ENCODE results near the gene NOL12.
"Not testable (repeated sequence)": the region's sequence is repeated elsewhere in the genome, so short reads cannot be mapped to it uniquely, and the experiment has no call there.

NOL12 gene, protein sequence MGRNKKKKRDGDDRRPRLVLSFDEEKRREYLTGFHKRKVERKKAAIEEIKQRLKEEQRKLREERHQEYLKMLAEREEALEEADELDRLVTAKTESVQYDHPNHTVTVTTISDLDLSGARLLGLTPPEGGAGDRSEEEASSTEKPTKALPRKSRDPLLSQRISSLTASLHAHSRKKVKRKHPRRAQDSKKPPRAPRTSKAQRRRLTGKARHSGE

GRCh38 chr22:37686002-37686982 lies at the start of gene NOL12:
Gene NOL12, plus strand, starts transcription at chr22:37686343. Its CDS starts 50 bp downstream, at chr22:37686393.
- peak; percentile 81 for DNase-seq (ENCODE audit: low spot score)

GRCh38 chr22:37636949-37637273 lies 49.2 kb upstream of the NOL12 start:
- no peak for DNase-seq (ENCODE audit: low spot score)

DNA sequence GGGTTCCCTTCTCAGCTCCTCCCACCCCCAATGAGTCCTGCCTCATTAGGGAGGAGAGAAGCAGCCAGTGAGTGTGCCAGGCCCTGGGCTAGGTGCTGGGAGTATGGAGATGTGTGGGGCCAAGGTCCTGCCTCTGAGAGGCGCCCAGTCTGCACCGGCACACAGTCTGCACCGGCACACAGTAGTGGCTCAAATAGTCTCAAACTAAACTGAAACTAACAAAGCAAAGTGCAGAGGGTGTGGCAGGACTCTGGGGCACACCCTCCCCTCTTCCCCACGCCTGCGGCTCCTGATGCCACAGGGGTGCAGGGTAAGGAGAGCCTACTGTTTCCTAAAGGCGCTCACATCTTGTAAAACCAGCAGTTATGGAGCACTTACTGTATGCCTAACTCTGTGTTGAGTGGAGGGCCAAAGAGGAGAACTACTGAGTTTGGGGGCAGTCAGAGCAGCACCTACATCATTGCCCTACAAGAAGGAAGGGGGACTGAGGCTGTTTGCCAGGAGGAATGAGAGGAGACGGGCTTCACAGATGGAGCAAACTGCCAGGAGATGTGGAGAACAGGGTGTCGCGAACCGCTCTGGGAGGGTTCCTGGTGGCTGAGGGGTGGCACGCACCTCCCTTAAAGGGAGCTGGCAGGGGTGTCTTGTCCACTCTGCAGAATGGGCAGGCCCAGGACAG lies 47.6 kb upstream of the NOL12 start:
- no peak for DNase-seq (ENCODE audit: low spot score)

DNA sequence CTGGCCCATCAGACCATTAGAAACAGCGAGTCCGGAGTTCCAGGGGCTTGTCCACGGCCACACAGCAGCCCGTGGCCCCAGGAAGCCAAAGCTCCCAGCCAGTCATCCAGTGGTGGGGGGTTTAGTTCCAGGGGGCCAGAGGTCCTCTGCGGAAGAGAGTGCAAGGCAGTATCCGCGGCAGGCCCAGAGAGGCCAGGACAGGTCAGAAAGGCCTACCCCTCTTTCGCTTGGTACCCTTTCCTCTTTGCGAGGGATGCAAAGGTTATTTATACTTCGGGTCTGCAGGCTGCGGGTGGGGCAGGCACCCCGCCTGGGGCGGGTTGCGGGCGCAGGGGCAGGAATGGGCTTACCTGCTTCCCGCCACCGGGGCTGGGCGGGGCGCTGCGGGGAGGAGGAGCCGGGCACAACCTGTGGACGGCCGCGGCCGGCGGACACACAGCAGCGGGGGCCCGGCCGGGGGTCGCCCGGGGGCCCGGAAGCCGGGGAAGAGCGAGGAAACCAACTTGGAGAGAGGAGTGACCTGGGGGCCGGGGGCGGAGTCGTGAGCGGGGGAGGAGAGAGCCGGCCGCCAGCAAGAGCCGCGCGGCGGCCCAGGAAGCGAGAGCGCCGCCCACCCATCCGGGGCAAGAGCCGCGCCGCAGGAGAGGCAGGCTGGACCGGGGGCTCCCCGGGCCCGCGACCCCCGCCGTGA lies 46.9 kb upstream of the NOL12 start, which contains the start of gene SH3BP1:
Gene SH3BP1 (plus strand): TSS at position 600 of the 691 bp plus-strand sequence. CDS start 119 bp downstream, outside the sequence.
- peak; percentile 71 for DNase-seq (ENCODE audit: low spot score)

GRCh38 chr22:37639771-37640590 lies 46.2 kb upstream of the NOL12 start:
- DNase-seq (ENCODE audit: low spot score) = no peak

DNA sequence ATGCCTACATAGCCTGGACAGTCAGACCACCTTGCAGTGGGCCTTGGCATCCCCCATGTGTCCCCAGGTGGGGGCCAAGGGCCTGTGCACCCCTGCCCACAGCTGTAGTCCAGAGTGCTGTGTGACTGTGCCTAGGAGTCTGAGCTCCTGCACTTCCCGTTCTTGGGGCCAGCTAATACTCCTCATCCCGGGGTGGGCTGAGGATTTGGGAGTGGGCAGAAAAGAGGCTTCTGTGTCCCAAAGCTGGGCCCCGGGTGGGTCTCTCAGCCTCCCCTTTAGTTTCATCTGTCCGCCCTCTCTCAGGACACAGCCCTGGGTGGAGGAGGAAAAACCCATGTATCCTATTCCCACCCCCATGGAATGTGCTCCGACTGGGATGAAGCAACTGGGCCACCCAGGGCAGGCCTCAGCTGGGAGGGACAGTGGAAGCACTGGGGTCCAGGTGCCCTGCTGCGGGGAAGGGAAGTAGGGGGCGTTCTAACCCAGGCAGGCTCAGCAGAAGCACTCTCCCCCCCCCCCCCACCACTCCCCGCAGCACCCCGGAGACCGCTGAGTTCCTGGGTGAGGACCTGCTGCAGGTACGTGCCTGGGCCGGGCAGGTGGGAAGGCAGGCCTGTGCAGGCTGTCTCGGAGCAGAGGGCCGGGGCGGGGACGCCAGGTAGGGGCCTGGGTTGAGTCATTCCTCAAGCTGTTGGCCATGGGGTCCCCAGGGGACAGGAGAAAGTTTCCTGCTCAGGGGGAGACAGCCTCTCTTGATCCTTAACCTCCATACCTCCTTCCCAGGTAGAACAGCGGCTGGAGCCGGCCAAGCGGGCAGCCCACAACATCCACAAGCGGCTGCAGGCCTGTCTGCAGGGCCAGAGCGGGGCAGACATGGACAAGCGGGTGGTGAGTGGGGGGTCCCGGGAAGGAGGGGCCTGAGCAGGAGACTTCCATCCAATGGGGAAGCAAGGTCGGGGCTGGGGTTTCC lies 45.3 kb upstream of the NOL12 start:
- DNase-seq (ENCODE audit: low spot score) = no peak

- DNase-seq (ENCODE audit: low spot score) = no peak
Measured at GRCh38 chr22:37641561-37641949, 44.6 kb upstream of the NOL12 start.

DNA sequence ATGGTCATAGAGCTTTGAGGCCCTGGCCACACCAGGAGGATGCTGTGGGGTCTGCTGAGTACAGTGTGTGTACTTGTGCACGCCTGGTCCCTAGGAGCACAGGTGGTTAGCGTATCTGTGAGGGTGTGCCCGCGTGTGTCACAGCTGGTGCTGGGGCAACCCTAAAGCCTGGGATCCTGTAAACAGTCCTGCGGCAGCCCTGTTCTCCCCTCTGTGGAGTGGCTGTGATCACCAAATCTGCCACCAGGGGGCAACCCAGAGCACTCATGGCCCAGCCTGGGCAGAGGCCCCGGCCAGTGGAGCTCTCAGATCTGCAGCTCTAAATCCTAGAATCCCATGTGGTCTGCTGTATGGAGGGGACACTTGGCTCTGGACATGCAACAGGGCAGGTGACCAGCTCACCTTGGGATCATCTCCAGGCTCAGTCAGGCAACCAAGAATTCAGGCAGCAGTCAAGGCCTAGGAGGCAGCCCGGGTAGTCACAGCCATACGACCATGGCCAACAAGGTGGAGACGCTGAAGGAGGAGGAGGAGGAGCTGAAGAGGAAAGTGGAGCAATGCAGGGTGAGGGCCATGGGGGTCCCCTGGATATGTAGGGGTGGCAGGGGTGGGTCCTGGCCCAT lies 42.8 kb upstream of the NOL12 start:
- DNase-seq (ENCODE audit: low spot score) = peak; percentile 91

- DNase-seq (ENCODE audit: low spot score) = no peak
Measured at GRCh38 chr22:37647317-37647716, 38.8 kb upstream of the NOL12 start.

DNA sequence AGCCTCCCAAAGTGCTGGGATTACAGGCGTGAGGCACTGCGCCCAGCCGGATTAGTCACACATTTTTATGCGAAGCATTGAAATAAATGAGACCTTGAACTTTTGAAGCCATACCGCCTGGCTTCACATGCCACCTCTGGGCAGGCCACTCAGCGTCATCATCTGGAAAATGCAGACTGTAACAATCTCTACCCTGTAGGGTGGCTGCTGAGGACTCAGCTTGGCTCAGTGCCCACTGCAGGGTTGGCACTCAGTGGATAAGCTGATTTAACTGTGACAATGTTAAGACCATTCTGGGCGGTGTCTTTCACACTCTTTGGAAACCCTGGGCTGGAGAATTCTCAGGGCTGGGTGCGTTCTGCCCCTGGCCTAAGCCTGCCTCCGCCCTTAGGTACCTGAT lies 38.2 kb upstream of the NOL12 start:
- DNase-seq (ENCODE audit: low spot score) = no peak

- no peak for DNase-seq (ENCODE audit: low spot score)
Measured at GRCh38 chr22:37650463-37651136, 35.5 kb upstream of the NOL12 start.

GRCh38 chr22:37654563-37655251 lies 31.4 kb upstream of the NOL12 start:
- no peak for DNase-seq (ENCODE audit: low spot score)

DNA sequence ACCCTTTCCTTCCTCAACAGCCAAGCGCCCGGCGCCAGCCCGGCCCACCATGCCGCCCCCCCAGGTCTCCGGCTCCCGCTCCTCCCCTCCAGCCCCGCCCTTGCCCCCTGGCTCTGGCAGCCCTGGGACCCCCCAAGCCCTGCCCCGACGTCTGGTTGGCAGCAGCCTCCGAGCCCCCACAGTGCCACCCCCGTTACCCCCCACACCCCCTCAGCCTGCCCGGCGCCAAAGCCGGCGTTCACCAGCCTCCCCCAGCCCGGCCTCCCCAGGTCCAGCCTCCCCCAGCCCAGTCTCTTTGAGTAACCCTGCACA lies 30.9 kb upstream of the NOL12 start:
- no peak for DNase-seq (ENCODE audit: low spot score)

DNA sequence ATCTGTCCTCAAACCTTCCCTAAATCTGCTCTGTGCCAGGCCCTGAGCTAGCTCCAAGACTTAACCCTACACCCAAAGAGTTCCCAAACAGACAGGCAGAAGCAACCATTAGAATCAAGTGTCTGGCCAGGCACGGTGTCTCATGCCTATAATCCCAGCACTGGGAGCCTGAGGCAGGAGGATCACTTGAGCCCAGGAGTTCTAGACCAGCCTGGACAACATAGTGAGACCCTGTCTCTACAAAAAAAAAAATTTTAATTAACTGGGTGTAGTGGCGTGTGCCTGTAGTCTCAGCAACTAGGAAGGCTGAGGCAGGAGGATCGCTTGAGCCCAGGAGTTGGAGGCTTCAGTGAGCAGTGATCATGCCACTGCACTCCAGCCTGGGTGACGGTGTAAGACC lies 29.6 kb upstream of the NOL12 start:
- DNase-seq (ENCODE audit: low spot score) = not testable (repeated sequence)

DNA sequence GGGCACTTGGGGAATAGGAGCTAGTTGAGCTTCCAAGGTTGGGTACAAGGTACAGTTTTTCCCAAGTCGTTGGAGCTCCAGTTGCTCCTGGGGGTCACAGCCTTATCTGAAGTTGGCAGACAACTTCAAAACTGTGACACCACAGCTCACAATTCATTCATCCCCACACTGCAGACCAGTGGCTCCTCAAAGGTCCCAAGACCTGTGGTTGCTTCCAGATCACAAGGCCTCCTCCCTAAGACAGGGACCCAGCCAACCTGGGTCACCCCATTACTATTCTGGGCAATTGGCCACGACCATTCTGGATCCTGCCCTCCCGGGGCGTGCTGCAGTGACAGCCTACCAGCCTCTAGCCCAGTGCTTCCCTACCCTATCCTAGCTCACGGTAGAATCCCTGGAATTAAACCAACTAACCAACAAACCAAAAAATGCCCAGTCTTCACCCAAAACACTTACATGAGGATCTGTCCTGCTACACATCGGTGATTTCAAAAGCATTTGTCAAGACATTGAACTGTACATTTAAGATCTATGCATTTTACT lies 28.5 kb upstream of the NOL12 start:
- peak; percentile 59 for DNase-seq (ENCODE audit: low spot score)

GRCh38 chr22:37658133-37659065 lies 27.7 kb upstream of the NOL12 start, which contains the start of gene PDXP:
Gene PDXP, plus strand, starts transcription at chr22:37658723. Its CDS starts 60 bp downstream, at chr22:37658783.
- DNase-seq (ENCODE audit: low spot score) = peak; percentile 100
